HepG2 (cell line): ENCODE measurements around the gene FN1. TPM values are rescaled to one million over a fixed set of nuclear protein-coding genes. Genes with fewer than 3 reads are reported as not detected.

ENCODE experiments used
- ATAC-seq: fragments of 200-7000 bp; cut with Tn5 transposase; 3 replicates; pipeline ENCODE4 v1.9.1; 2020; ENCODE audit warnings: mild to moderate bottlenecking, moderate library complexity
- BruUV-seq: library from RNA; stranded (reverse); fragments of 400-500 nt; replicated peaks from 2 replicates; lab custom pipeline; 2021; lab: Mats Ljungman, UMichigan
- CTCF ChIA-PET: fragments of 300-600 bp; formaldehyde crosslinking; extraction: SDS; loops from one replicate; lab custom pipeline; 2021; ENCODE audit warnings: low total read pairs, inconsistent platforms, low intra/inter-chr PET ratio; lab: Yijun Ruan, JAX
- POLR2A ChIA-PET: fragments of 350-600 bp; sonication (Branson Sonifier 250); formaldehyde crosslinking; loops from one replicate; lab custom pipeline; 2020; ENCODE audit warnings: antibody characterized with exemption, inconsistent platforms; lab: Yijun Ruan, JAX
- DNase-seq: peaks from one replicate; pipeline ENCODE4 v3.0.0-alpha.2; 2015; ENCODE audit warnings: low spot score
- FAIRE-seq: peaks from 3 replicates; lab custom pipeline; 2011; peaks lifted over from hg19 to GRCh38; lab: Jason Lieb, UNC
- H2AFZ ChIP-seq: one replicate; pipeline ENCODE4 v1.6.1; 2011; ENCODE audit warnings: low read length, inconsistent platforms
- H3K27ac ChIP-seq: fragments of 300-600 bp; 3 replicates; pipeline ENCODE4 v1.8.0; 2011; ENCODE audit warnings: mixed run types, mild to moderate bottlenecking, mixed read lengths, low read length, inconsistent platforms; ENCODE audit not compliant: insufficient read depth; ENCODE audit errors: extremely low read length
- H3K27me3 ChIP-seq, 2 experiments: fragments of 200-600 bp in 1 of 2; 2 replicates in 1 of 2; 3 replicates in 1 of 2; pipeline versions ENCODE4 v1.6.0 to v1.8.0; 2011; ENCODE audit warnings: low read length in 2 of 2, mild to moderate bottlenecking in 2 of 2, moderate library complexity in 2 of 2, inconsistent platforms in 1 of 2; ENCODE audit not compliant: insufficient read depth in 2 of 2, control insufficient read depth in 1 of 2
- H3K36me3 ChIP-seq, 2 experiments: fragments of 200-600 bp in 1 of 2; replicated peaks in 1 of 2; 2 replicates in 1 of 2; 3 replicates in 1 of 2; pipeline versions ENCODE4 v1.5.1 to v1.8.0; 2011; ENCODE audit warnings: low read length in 2 of 2, inconsistent platforms in 1 of 2; ENCODE audit not compliant: insufficient read depth in 2 of 2, control insufficient read depth in 1 of 2
- H3K4me1 ChIP-seq: 2 replicates; pipeline ENCODE4 v1.5.1; 2012; ENCODE audit warnings: low read length, inconsistent platforms; ENCODE audit not compliant: insufficient read depth
- H3K4me2 ChIP-seq: 2 replicates; pipeline ENCODE4 v1.6.0; 2011; ENCODE audit warnings: low read depth, low read length, inconsistent platforms
- H3K4me3 ChIP-seq, 3 experiments: fragments of 200-600 bp in 1 of 3; sonication (generic), shearing (Covaris generic) in 1 of 3; replicated peaks in 1 of 3; 2 replicates each; pipeline ENCODE4 v1.5.1; 2011 to 2016; ENCODE audit warnings: low read length in 3 of 3, inconsistent platforms in 2 of 3, low read depth in 2 of 3, mild to moderate bottlenecking in 2 of 3, control low read depth in 1 of 3, mixed read lengths in 1 of 3; ENCODE audit not compliant: insufficient read depth in 1 of 3
- H3K79me2 ChIP-seq: one replicate; pipeline ENCODE4 v1.6.1; 2011; ENCODE audit warnings: low read length, inconsistent platforms; ENCODE audit not compliant: insufficient read depth
- H3K9ac ChIP-seq: 2 replicates; pipeline ENCODE4 v1.6.0; 2011; ENCODE audit warnings: mild to moderate bottlenecking, low read depth, low read length, inconsistent platforms; ENCODE audit not compliant: insufficient read depth
- H3K9me3 ChIP-seq: 2 replicates; pipeline ENCODE4 v1.5.1; 2012; ENCODE audit warnings: mild to moderate bottlenecking, low read length
- H4K20me1 ChIP-seq: 2 replicates; pipeline ENCODE4 v1.6.0; 2011; ENCODE audit warnings: inconsistent platforms, mild to moderate bottlenecking, low read length, moderate library complexity; ENCODE audit not compliant: insufficient read depth
- AFF4 ChIP-seq: sonication (generic); formaldehyde crosslinking; IDR thresholded peaks from 2 replicates; pipeline ENCODE4 v1.4.0; 2020; ENCODE audit warnings: missing genetic modification reagents
- AGO2 ChIP-seq: fragments of 200-400 bp; formaldehyde crosslinking; optimal IDR thresholded peaks from 2 replicates; pipeline ENCODE3; 2017; ENCODE audit warnings: mild to moderate bottlenecking, low read depth, low read length, moderate library complexity
- ASH2L ChIP-seq: fragments of 300-600, 200-600 bp; sonication (generic); IDR thresholded peaks from 2 replicates; pipeline ENCODE4 v1.7.0; 2017; ENCODE audit warnings: low read depth, mild to moderate bottlenecking, moderate library complexity, mixed read lengths, low read length; ENCODE audit not compliant: insufficient read length
- BATF2 ChIP-seq: sonication (generic); formaldehyde crosslinking; IDR thresholded peaks from 2 replicates; pipeline ENCODE4 v1.8.0; 2022; ENCODE audit warnings: mild to moderate bottlenecking, missing genetic modification reagents, moderate library complexity
- CEBPB ChIP-seq: IDR thresholded peaks from 2 replicates; pipeline ENCODE4 v1.6.1; 2011; ENCODE audit warnings: low read depth, low read length, improper control_type of control experiment, borderline replicate concordance
- CREB1 ChIP-seq, 2 experiments: fragments of 450-650 bp in 1 of 2; IDR thresholded peaks; 2 replicates each; pipeline ENCODE4 v1.6.1; 2016 to 2017; ENCODE audit warnings: control low read depth in 1 of 2, mild to moderate bottlenecking in 1 of 2, missing compliant biosample characterization in 1 of 2, missing genetic modification characterization in 1 of 2
- HNRNPK ChIP-seq: fragments of 200-400 bp; formaldehyde crosslinking; IDR thresholded peaks from 2 replicates; pipeline ENCODE4 v1.6.1; 2018; ENCODE audit warnings: low read length, low read depth, moderate library complexity, mild to moderate bottlenecking; ENCODE audit not compliant: poor library complexity, severe bottlenecking
- KAT7 ChIP-seq: IDR thresholded peaks from 2 replicates; pipeline ENCODE4 v1.6.1; 2018; ENCODE audit warnings: borderline replicate concordance, missing compliant biosample characterization
- POLR2A ChIP-seq, 2 experiments: IDR thresholded peaks; 2 replicates each; pipeline ENCODE4 v1.6.1; 2011; ENCODE audit warnings: low read depth in 2 of 2, low read length in 2 of 2, mild to moderate bottlenecking in 1 of 2, moderate library complexity in 1 of 2; ENCODE audit not compliant: insufficient read depth in 1 of 2
- POLR2AphosphoS2 ChIP-seq: IDR thresholded peaks from 2 replicates; pipeline ENCODE4 v1.6.1; 2011; ENCODE audit warnings: low read depth, low read length, improper control_type of control experiment
- POLR2AphosphoS5 ChIP-seq: IDR thresholded peaks from 2 replicates; pipeline ENCODE4 v1.6.1; 2012; ENCODE audit warnings: low read depth, low read length
- POLR2G ChIP-seq: fragments of 200-400 bp; formaldehyde crosslinking; IDR thresholded peaks from 2 replicates; pipeline ENCODE4 v1.6.1; 2018; ENCODE audit warnings: mild to moderate bottlenecking, low read depth, low read length, moderate library complexity
- RBFOX2 ChIP-seq: fragments of 200-400 bp; formaldehyde crosslinking; IDR thresholded peaks from 2 replicates; pipeline ENCODE4 v1.6.1; 2017; ENCODE audit warnings: low read depth, mild to moderate bottlenecking, low read length
- SP5 ChIP-seq: IDR thresholded peaks from 2 replicates; pipeline ENCODE4 v1.6.1; 2016; ENCODE audit warnings: low read depth, borderline replicate concordance
- SSRP1 ChIP-seq: IDR thresholded peaks from 2 replicates; pipeline ENCODE4 v1.6.1; 2016; ENCODE audit warnings: control low read depth
- STAT5B ChIP-seq: sonication (generic); formaldehyde crosslinking; IDR thresholded peaks from 2 replicates; pipeline ENCODE4 v1.4.0; 2020; ENCODE audit warnings: missing genetic modification reagents
- TAF1 ChIP-seq: sonication (generic); formaldehyde crosslinking; IDR thresholded peaks from 2 replicates; pipeline ENCODE4 v1.4.0; 2020; ENCODE audit warnings: missing genetic modification reagents
- ZNF256 ChIP-seq: sonication (generic); formaldehyde crosslinking; conservative IDR thresholded peaks from 2 replicates; pipeline ENCODE4 v1.4.0; 2020; ENCODE audit warnings: missing genetic modification reagents
- ZNF282 ChIP-seq: fragments of 450-650 bp; IDR thresholded peaks from 2 replicates; pipeline ENCODE4 v1.6.1; 2018; ENCODE audit not compliant: partially characterized antibody
- ZNF3 ChIP-seq: IDR thresholded peaks from 2 replicates; pipeline ENCODE4 v1.7.0; 2017; ENCODE audit warnings: inconsistent platforms
- ZNF644 ChIP-seq: IDR thresholded peaks from 2 replicates; pipeline ENCODE4 v1.6.1; 2016; ENCODE audit warnings: low read depth
- ZNF792 ChIP-seq: IDR thresholded peaks from 2 replicates; pipeline ENCODE4 v1.6.1; 2016
- WGBS: methylation state at CpG from one replicate; pipeline ENCODE4 v1.1.6; 2017; ENCODE audit warnings: low lambda C conversion rate; 5-methylcytosine and 5-hydroxymethylcytosine counted together
- in situ Hi-C: cut with HindIII; loops from 2 replicates; pipeline ENCODE4 v1.10.0; 2017; ENCODE audit warnings: low pct_unique_long_range_greater_than_20kb; ENCODE audit not compliant: extremely low pct_ligation_motif_present
- intact Hi-C: fragments of 100-400 bp; cut with micrococcal nuclease; formaldehyde crosslinking; loops from one replicate; pipeline ENCODE4 v1.10.0; 2022; ENCODE audit not compliant: unreplicated experiment
- polyA plus RNA-seq, 8 experiments: library from polyadenylated mRNA; depleted of rRNA in 3 of 8; stranded (reverse) in 7 of 8; unstranded in 1 of 8; fragments of >200 nt; fragmentation: Illumina TruSeq in 4 of 8; extraction: Trizol in 4 of 8; gene quantifications; 2 replicates each; pipeline versions ENCODE4 v1.2.1 to v1.2.3, GENCODE V29; 2011 to 2016; ENCODE audit warnings: low read depth in 4 of 8, missing spikeins in 1 of 8, mixed read lengths in 1 of 8; ENCODE audit not compliant: insufficient read depth in 1 of 8
- total RNA-seq, 5 experiments: library from RNA; depleted of rRNA; stranded (reverse); fragments of >200 nt; fragmentation: Illumina TruSeq; extraction: Trizol; gene quantifications; 2 replicates each; pipeline ENCODE4 v1.2.3, GENCODE V29; 2016; ENCODE audit warnings: low read depth in 1 of 5

The FN1 gene
- total and polyA plus RNA-seq, 2 of the 13 experiments (the other 11 are each of a cell fraction or from before 2014, with no cell fraction given) = 1,847 to 6,471 TPM

GRCh38 chr2:215396595-215397313 is 39.1 kb downstream of the FN1 start:
- FAIRE-seq = no peak
- in situ Hi-C loops (no loop called here), intact Hi-C loops (loop anchor here (1.0 kb wide), 1 partner anchor 524 kb away; no protein-coding TSS in a partner anchor)
- no TSS peak for BruUV-seq
- CTCF ChIA-PET = no interaction called here
- Histone ChIP-seq H3K4me1 (peaks cover 27% of the 10 kb centered on the region), H3K27ac (no peak overlapping the region), H3K9me3 (no peaks in the 10 kb centered on the region), H3K79me2 (no peaks in the 10 kb centered on the region), H3K9ac (no peak overlapping the region), H3K4me2 (no peak overlapping the region), H3K36me3 (peaks cover 46 to 90% of the 10 kb centered on the region in 2 experiments), H3K4me3 (no peak overlapping the region), H3K27me3 (no peaks in the 10 kb centered on the region), H2AFZ (no peak overlapping the region), H4K20me1 (peaks cover 24% of the 10 kb centered on the region)
- WGBS = 98% methylated on average over 2 of the region's 2 CpGs
- peak; percentile 6; the same call in 2 of the 3 replicates for ATAC-seq
- POLR2A ChIA-PET = interaction anchor here (1.1 to 2.8 kb wide), 5 partner anchors 9 to 20 kb away, joined by 3 to 12 read pairs (median 3); no protein-coding TSS in a partner anchor
- DNase-seq = no peak
- peak; percentile 73 for TF ChIP-seq HNRNPK
- peak; percentile 63 for TF ChIP-seq AGO2
- peak; percentile 40 to 46; a peak in 2 of 4 replicates for TF ChIP-seq POLR2A (IDR thresholded peaks at IDR 0.05; ENCODE audit: insufficient read depth in 1 of 2, low read depth in 2 of 2, low read length in 2 of 2)
- peak; percentile 5 for TF ChIP-seq ASH2L
- peak; percentile 76 for TF ChIP-seq RBFOX2
- peak; percentile 71 for TF ChIP-seq POLR2AphosphoS5
- TF ChIP-seq STAT5B (CRISPR knock-in tag) = no peak
- no peak for TF ChIP-seq TAF1 (CRISPR knock-in tag)
- TF ChIP-seq SP5 = 0 out of 2 replicates have a peak, but pooled peaks have one; percentile 11
- 0 out of 2 replicates have a peak, but pooled peaks have one; percentile 50 for TF ChIP-seq AFF4 (CRISPR knock-in tag)
- TF ChIP-seq KAT7 (CRISPR knock-in tag) = no peak
- no peak for TF ChIP-seq ZNF256 (CRISPR knock-in tag)
- no peak for TF ChIP-seq ZNF644 (CRISPR knock-in tag)
- no peak for TF ChIP-seq CREB1 (IDR thresholded peaks at IDR 0.05)
- TF ChIP-seq CREB1 (CRISPR knock-in tag; IDR thresholded peaks at IDR 0.05) = no peak
- 0 out of 2 replicates have a peak, but pooled peaks have one; percentile 19 for TF ChIP-seq ZNF792 (CRISPR knock-in tag)
- peak; percentile 19; the same call in 1 of the 2 replicates for TF ChIP-seq POLR2AphosphoS2
- no peak for TF ChIP-seq ZNF3
- 0 out of 2 replicates have a peak, but pooled peaks have one; percentile 37 for TF ChIP-seq BATF2 (CRISPR knock-in tag)
- no peak for TF ChIP-seq ZNF282
- TF ChIP-seq CEBPB = peak; percentile 71
- TF ChIP-seq POLR2G = peak; percentile 75
- 0 out of 2 replicates have a peak, but pooled peaks have one; percentile 78 for TF ChIP-seq SSRP1 (CRISPR knock-in tag)
